Measurements from ENCODE around the gene RIBC1. TPM values are rescaled to one million over a fixed set of nuclear protein-coding genes. Genes with fewer than 3 reads are reported as not detected.

RIBC1 gene
- total and polyA plus RNA-seq, 10 of the 15 experiments (the other 5 are each of a cell fraction or from before 2014, with no cell fraction given) = 0.22 to 1.0 (median 0.54) TPM

DNA sequence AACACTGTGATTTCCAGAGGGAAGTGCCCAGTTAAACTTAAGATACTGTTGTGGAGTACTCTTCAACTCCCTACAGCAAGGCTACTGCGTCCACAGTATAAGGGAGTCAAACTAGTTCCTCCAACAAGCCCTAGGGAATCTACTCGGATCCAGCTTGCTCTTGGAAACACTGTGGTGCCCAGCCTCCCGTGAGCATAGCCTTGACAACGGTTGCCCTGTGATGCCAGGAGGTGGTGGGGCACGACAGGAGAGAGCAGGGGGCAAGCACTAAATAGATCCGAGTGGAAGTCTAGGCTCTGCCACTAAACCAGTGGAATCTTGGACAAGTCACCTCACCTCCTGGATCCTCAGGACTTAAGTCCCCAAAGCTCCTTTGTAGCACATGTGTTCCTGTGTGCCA, 45.8 kb upstream of the RIBC1 start:
- no peaks in the 10 kb centered on the region for H3K27me3 ChIP-seq (replicated peaks in 1 of 2; ENCODE audit: control insufficient read depth in 2 of 2, insufficient read depth in 2 of 2, low read length in 1 of 2)
- DNase-seq (ENCODE audit: low read depth, low spot score) (no peak), FAIRE-seq (no peak), ATAC-seq (no peak)
- in situ Hi-C loops (cut with MboI) (no loop called here), intact Hi-C loops (cut with micrococcal nuclease; ENCODE audit: unreplicated experiment) (no loop called here)
- BruUV-seq (replicated peaks) = no TSS peak
- no peak overlapping the region for H3K9ac ChIP-seq (ENCODE audit: control insufficient read depth, insufficient read depth, low read length)
- ChIA-PET CTCF (interaction anchor here (1.2 kb wide), 1 partner anchor 35 kb away, joined by 3 read pairs; no protein-coding TSS in a partner anchor), POLR2A (interaction anchor here (0.6 to 1.1 kb wide), 2 partner anchors 10 to 32 kb away, joined by 3 read pairs; no protein-coding TSS in a partner anchor), SMC1A (ENCODE audit: uncharacterized antibody, unreplicated experiment) (no interaction called here), RAD21 (ENCODE audit: unreplicated experiment) (interaction anchor here (0.6 kb wide), 1 partner anchor 26 kb away, joined by 3 read pairs; no protein-coding TSS in a partner anchor)
- WGBS (ENCODE audit: insufficient coverage, insufficient replicate concordance, low lambda C conversion rate, missing lambda C conversion rate) = 95% methylated on average over 6 of the region's 6 CpGs
- H3K9me3 ChIP-seq (replicated peaks; ENCODE audit: control insufficient read depth, insufficient read depth, low read length) = no peaks in the 10 kb centered on the region
- no peak overlapping the region for H3K27ac ChIP-seq (ENCODE audit: control insufficient read depth, insufficient read depth)
- no peak overlapping the region for H3K4me3 ChIP-seq
- no peak overlapping the region for H3K4me2 ChIP-seq (ENCODE audit: control insufficient read depth, insufficient read depth)
- H3K36me3 ChIP-seq (ENCODE audit: control insufficient read depth in 2 of 2, insufficient read depth in 2 of 2, low read length in 1 of 2) = peaks cover 15 to 32% of the 10 kb centered on the region in 2 experiments; a peak in 3 of 4 replicates
- TF ChIP-seq GABPA (IDR thresholded peaks at IDR 0.05; ENCODE audit: low read depth) = no peak
- TF ChIP-seq POLR2A (IDR thresholded peaks at IDR 0.05; ENCODE audit: low read depth, low read length) = peak; percentile 20; the same call in 1 of the 2 replicates
- TF ChIP-seq, protein P1, sequence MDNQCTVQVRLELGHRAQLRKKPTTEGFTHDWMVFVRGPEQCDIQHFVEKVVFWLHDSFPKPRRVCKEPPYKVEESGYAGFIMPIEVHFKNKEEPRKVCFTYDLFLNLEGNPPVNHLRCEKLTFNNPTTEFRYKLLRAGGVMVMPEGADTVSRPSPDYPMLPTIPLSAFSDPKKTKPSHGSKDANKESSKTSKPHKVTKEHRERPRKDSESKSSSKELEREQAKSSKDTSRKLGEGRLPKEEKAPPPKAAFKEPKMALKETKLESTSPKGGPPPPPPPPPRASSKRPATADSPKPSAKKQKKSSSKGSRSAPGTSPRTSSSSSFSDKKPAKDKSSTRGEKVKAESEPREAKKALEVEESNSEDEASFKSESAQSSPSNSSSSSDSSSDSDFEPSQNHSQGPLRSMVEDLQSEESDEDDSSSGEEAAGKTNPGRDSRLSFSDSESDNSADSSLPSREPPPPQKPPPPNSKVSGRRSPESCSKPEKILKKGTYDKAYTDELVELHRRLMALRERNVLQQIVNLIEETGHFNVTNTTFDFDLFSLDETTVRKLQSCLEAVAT (IDR thresholded peaks at IDR 0.05) = no peak
- TF ChIP-seq PAX8 (IDR thresholded peaks at IDR 0.05) = no peak
- no peaks in the 10 kb centered on the region for H3K79me2 ChIP-seq (ENCODE audit: control insufficient read depth, insufficient read depth, low read length)
- no peak overlapping the region for H2AFZ ChIP-seq (ENCODE audit: control insufficient read depth, low read depth, low read length)
- no peaks in the 10 kb centered on the region for H4K20me1 ChIP-seq (ENCODE audit: control insufficient read depth, insufficient read depth)
- H3K4me1 ChIP-seq (ENCODE audit: control insufficient read depth, insufficient read depth, low read length) = no peaks in the 10 kb centered on the region

DNA sequence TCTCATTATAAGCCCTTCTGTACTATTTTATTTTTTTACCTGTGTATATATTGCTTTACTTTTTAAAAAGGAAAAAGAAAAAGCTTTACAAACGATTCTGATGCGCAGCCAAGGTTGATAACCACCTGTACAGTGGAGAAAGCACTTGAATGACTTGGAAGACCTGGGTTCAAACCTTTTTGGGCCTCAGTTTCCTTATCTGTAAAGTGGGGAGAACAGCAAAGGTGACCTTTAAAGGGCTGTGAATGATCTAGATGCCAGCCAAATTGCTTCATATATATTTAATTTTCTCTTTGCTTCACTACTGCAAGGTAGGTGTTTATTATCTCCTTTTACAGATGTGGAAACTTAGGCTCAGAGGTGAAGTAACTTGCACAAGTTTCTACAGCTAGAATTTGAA, 45.2 kb upstream of the RIBC1 start:
- Histone ChIP-seq H3K4me3 (no peak overlapping the region), H4K20me1 (ENCODE audit: control insufficient read depth, insufficient read depth) (no peaks in the 10 kb centered on the region), H3K79me2 (ENCODE audit: control insufficient read depth, insufficient read depth, low read length) (no peaks in the 10 kb centered on the region), H3K4me1 (ENCODE audit: control insufficient read depth, insufficient read depth, low read length) (no peaks in the 10 kb centered on the region), H3K9me3 (replicated peaks; ENCODE audit: control insufficient read depth, insufficient read depth, low read length) (no peaks in the 10 kb centered on the region), H3K4me2 (ENCODE audit: control insufficient read depth, insufficient read depth) (no peak overlapping the region), H3K36me3 (ENCODE audit: control insufficient read depth in 2 of 2, insufficient read depth in 2 of 2, low read length in 1 of 2) (peaks cover 21 to 32% of the 10 kb centered on the region in 2 experiments; a peak in 3 of 4 replicates), H3K27ac (ENCODE audit: control insufficient read depth, insufficient read depth) (no peak overlapping the region), H3K27me3 (replicated peaks in 1 of 2; ENCODE audit: control insufficient read depth in 2 of 2, insufficient read depth in 2 of 2, low read length in 1 of 2) (no peaks in the 10 kb centered on the region), H2AFZ (ENCODE audit: control insufficient read depth, low read depth, low read length) (no peak overlapping the region), H3K9ac (ENCODE audit: control insufficient read depth, insufficient read depth, low read length) (no peak overlapping the region)
- DNase-seq (ENCODE audit: low read depth, low spot score) = no peak
- ChIA-PET POLR2A (no interaction called here), CTCF (no interaction called here), RAD21 (ENCODE audit: unreplicated experiment) (no interaction called here), SMC1A (ENCODE audit: uncharacterized antibody, unreplicated experiment) (no interaction called here)
- BruUV-seq (replicated peaks) = no TSS peak
- 95% methylated on average over 2 of the region's 2 CpGs for WGBS (ENCODE audit: insufficient coverage, insufficient replicate concordance, low lambda C conversion rate, missing lambda C conversion rate)
- intact Hi-C loops (cut with micrococcal nuclease; ENCODE audit: unreplicated experiment) (no loop called here), in situ Hi-C loops (cut with MboI) (no loop called here)
- no peak for FAIRE-seq
- no peak for ATAC-seq
- TF ChIP-seq BMI1 (IDR thresholded peaks at IDR 0.05; ENCODE audit: borderline replicate concordance) (no peak), STAT1 (conservative IDR thresholded peaks at IDR 0.05) (no peak), SIN3A (IDR thresholded peaks at IDR 0.05; ENCODE audit: low read depth, low read length) (no peak), HDAC2 (IDR thresholded peaks at IDR 0.05) (no peak), NR2C2 (IDR thresholded peaks at IDR 0.05; ENCODE audit: borderline replicate concordance, control insufficient read depth, insufficient read length, low read depth) (no peak), PML (IDR thresholded peaks at IDR 0.05; ENCODE audit: low read length) (no peak), DPF2 (IDR thresholded peaks at IDR 0.05) (no peak)
- TF ChIP-seq, protein P2, sequence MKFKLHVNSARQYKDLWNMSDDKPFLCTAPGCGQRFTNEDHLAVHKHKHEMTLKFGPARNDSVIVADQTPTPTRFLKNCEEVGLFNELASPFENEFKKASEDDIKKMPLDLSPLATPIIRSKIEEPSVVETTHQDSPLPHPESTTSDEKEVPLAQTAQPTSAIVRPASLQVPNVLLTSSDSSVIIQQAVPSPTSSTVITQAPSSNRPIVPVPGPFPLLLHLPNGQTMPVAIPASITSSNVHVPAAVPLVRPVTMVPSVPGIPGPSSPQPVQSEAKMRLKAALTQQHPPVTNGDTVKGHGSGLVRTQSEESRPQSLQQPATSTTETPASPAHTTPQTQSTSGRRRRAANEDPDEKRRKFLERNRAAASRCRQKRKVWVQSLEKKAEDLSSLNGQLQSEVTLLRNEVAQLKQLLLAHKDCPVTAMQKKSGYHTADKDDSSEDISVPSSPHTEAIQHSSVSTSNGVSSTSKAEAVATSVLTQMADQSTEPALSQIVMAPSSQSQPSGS (IDR thresholded peaks at IDR 0.05; ENCODE audit: low read length) = no peak
- TF ChIP-seq, protein P3, sequence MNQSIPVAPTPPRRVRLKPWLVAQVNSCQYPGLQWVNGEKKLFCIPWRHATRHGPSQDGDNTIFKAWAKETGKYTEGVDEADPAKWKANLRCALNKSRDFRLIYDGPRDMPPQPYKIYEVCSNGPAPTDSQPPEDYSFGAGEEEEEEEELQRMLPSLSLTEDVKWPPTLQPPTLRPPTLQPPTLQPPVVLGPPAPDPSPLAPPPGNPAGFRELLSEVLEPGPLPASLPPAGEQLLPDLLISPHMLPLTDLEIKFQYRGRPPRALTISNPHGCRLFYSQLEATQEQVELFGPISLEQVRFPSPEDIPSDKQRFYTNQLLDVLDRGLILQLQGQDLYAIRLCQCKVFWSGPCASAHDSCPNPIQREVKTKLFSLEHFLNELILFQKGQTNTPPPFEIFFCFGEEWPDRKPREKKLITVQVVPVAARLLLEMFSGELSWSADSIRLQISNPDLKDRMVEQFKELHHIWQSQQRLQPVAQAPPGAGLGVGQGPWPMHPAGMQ (IDR thresholded peaks at IDR 0.05; ENCODE audit: borderline replicate concordance) = no peak
- TF ChIP-seq, protein P4, sequence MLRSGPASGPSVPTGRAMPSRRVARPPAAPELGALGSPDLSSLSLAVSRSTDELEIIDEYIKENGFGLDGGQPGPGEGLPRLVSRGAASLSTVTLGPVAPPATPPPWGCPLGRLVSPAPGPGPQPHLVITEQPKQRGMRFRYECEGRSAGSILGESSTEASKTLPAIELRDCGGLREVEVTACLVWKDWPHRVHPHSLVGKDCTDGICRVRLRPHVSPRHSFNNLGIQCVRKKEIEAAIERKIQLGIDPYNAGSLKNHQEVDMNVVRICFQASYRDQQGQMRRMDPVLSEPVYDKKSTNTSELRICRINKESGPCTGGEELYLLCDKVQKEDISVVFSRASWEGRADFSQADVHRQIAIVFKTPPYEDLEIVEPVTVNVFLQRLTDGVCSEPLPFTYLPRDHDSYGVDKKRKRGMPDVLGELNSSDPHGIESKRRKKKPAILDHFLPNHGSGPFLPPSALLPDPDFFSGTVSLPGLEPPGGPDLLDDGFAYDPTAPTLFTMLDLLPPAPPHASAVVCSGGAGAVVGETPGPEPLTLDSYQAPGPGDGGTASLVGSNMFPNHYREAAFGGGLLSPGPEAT (IDR thresholded peaks at IDR 0.05; ENCODE audit: low read depth) = no peak
